HG03558 (cell line): ENCODE results near the gene SNTB2.

Experiments used
- ATAC-seq: cut with Tn5 transposase; IDR thresholded peaks from one replicate; pipeline ENCODE4 v1.9.1; 2021; ENCODE audit warnings: moderate number of reproducible peaks; ENCODE audit not compliant: unreplicated experiment; ENCODE audit errors: extremely low read depth

The SNTB2 gene

DNA sequence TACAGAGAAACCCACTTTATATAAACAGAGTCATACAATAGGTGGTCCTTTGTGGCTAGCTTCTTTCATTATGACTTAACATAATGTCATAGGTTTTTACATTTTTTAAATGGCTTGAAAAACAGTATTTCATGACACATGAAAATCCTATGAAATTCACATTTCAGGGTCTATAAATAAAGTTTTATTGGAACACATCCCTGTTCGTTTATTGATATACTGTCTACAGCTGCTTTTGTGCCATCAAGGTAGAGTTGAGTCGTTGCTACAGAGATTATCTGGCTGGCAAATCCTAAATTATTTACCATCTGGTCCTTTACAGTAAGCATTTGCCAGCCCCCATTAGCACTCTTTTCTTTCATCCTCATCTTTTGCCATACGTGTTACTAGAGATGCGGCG, 126.5 kb downstream of the SNTB2 start:
- no peak for ATAC-seq

DNA sequence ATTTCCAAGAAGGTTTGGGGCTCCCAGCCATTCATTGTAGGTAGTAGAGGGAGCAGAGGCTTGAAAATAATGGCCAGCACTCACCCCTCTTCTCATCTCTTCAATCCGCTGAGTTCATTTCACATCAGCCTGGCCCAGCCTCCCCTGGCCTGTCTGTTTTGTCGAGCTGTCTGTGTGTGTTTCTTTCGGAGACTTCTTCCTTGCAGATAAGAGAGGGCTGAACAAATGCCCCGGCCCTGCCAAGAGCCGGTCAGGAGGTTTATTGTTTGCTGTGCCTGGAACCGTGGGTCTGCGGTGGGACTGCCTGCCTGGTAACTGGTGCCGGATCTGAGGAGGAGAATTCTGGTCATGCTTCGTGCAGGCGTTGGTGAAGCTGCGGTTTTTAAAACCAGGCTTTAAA, 127.6 kb downstream of the SNTB2 start:
- ATAC-seq: no peak

DNA sequence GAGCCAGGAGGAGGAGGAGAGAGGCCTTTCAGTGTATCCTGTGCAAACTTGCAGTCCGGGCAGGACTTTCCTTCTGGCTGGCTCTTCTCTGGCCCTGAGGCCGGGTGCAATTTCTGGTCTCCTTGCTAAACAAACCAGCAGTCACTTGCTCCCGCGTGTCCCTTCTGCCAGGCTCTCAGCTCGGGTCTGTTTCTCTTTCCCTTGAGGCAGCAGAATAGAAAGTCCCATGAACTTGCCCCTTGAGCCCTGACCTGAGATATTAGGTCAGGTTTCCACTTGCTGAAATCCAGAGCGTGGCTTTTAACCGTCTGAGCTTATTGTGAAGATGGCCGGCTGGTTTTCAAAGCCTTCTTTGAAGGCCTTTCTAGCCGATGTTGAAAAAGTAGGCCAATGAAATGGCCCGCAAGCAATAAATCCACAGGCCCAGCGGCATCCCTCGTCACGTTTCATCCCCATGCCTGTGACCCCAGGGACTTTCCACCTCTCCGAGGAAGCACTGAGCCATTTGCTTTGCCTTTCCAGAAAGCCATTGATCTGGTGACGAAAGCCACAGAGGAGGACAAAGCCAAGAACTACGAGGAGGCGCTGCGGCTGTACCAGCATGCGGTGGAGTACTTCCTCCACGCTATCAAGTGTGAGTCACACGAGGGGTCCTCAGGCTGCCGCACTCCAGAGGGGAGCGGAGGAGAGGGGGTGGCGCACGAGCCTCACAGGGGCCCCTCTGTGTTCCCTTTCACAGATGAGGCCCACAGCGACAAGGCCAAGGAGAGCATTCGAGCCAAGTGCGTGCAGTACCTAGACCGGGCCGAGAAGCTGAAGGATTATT, 128.7 kb downstream of the SNTB2 start:
- ATAC-seq: no peak

DNA sequence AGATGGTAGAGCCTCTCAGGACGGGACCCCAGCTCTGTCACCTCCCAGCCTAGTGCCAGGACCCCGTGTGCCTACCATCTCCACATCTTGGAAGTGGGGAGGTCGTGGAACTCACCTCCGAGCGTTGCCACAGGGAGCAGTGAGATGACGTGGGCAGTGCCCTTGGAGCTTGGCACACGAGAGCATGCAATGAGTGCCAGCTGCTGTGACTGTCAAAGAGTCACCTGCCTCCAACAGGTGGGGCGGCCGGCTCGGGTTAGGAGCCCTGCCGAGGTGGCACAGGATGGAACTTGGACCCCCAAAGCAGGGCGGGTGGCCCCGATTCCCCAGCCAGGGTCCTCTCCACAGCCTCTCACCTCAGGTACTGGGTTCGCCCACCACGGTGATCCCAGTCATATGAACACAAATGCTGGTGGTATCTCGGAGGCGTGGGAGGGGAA, 129.7 kb downstream of the SNTB2 start:
- no peak for ATAC-seq

DNA sequence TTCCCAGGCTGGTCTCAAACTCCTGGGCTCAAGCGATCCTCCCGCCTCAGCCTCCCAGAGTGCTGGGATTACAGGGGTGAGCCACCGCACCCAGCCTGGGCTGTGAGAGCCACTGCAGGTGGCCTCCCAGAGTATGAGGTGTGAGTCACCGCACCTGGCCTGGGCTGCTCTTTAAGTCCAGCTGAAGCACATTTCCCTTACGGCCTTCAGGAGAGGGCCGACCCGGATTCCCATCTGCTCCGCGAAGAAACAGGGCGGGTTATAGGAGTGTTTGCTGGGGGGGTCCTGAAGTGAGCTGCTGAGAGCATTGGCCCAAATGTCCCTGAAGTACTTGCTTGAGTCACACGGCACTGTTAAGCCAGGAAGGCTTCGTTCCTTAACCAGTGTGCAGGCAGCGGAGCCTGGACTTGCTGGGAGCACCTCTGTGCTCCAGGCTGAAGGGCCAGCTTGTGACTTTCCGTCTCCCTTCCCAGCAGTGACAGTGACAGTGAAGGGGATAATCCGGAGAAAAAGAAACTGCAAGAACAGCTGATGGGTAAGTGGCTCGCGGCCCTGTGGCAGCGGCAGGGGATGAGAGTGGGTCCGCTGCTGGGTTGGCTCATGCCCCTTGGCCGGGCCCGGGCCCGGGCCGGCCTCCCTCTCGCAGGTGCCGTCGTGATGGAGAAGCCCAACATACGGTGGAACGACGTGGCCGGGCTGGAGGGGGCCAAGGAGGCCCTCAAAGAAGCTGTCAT, 131.4 kb downstream of the SNTB2 start:
- no peak for ATAC-seq

DNA sequence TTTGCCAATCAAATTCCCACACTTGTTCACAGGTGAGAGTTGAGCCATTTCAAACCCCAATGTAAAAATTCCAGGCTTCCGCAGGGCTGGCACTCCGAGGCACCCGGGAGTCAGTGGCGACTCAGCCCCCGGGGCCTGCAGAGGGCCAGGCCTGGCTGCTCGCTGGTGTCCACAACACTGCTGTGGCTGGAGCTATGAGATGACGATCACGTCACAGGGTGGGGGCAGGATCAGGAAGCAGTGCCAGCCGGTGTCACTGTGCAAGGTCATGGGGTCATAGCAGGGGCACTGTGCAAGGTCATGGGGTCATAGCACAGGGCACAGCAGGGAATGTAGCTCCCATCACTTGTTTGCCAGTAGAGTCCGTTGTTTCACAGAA, 131.9 kb downstream of the SNTB2 start:
- no peak for ATAC-seq

DNA sequence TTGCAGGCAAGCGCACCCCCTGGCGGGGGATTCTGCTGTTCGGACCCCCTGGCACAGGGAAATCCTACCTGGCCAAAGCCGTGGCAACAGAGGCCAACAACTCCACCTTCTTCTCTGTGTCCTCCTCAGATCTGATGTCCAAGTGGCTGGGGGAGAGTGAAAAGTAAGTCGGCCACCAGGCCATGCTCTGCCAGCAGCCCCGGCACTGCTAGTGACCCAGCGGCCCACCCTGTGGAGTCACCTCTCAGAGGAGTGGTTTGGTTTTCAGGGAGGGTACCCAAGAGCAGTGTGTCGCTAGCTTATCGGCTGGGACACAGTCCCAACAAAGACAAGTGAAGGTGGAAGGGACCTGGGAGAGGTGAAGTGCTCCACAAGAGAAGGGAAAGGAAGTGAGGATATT, 132.4 kb downstream of the SNTB2 start:
- ATAC-seq: no peak

DNA sequence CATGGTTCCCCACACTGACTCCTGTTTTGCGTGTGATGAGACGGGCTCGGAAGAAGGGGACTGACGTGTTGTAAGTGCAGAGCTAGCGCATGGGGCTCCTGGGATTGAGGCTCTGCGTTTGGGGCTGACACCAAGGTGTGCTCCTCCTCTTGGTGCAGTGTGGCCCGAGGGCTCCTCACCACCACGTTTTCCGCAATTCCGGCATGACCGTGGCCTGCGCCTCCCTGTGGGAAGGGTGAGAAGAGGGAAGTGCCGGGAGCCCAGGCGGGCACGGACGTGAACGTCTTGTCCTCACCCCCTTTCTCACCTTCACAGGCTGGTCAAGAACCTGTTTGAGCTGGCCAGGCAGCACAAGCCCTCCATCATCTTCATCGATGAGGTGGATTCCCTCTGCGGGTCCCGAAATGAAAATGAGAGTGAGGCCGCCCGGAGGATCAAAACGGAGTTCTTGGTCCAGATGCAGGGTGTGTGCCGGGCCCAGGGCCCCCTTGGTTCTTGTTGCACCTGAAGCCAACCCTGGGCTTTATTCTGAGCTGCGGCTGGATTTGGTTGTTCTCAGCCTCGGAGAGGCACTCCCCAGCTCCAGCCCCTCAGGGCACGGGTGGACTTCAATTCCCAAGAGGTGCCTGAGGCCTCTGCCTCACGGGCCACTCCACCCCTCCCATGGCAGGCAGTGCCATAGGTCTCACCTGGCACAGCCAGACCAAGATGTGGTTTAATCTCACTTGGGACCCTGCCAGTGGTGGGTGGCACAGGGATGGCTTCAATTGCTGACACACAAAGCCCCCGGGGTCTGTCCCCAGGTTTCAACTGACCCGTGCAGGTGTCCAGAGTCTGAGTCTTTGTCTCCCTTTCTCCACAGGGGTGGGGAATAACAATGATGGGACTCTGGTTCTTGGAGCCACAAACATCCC, 133.1 kb downstream of the SNTB2 start:
- ATAC-seq: no peak

DNA sequence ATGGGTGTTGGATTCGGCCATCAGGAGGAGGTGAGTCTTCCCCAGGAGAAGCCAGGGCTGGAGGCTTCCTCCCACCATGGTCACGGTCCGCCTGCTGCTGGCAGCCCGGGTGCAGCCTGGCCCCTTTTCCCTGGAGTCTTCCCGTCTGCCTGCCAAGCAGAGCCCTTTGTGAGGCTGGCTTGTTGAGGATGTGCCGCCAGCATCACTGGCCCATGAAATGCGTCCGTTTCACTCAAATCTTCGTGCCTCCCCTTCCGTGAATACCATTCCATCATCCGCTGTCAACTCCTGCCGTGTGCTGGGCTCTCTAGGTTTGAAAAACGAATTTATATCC, 133.7 kb downstream of the SNTB2 start:
- no peak for ATAC-seq

DNA sequence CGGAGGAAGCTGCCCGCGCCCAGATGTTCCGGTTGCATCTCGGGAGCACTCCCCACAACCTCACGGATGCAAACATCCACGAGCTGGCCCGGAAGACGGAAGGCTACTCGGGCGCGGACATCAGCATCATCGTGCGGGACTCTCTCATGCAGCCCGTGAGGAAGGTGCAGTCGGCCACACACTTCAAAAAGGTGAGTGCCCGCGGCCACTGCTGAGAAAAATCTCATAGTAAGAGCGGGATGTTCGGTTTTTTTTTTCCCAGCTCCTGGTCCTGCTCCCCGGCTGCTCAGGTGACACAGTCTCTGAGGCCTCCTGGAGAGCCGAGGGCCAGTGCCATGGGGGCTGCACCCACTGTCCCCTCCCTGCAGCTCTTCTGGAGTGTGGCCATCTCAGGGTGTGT, 134.1 kb downstream of the SNTB2 start:
- no peak for ATAC-seq

DNA sequence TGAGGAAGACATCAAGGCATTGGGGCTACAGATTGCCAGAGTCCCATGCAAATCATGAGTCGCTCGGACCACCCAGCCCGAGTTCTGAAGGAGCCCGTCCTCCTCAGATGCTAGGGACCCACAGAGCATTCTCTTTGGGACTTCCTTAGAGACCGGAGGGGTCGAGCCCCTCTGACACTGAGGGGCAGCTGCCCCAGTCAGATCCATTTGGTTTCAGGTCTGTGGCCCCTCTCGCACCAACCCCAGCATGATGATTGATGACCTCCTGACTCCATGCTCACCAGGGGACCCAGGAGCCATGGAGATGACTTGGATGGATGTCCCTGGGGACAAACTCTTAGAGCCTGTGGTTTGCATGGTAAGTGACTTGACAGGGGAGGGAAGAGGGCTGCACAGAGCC, 135.4 kb downstream of the SNTB2 start:
- no peak for ATAC-seq

DNA sequence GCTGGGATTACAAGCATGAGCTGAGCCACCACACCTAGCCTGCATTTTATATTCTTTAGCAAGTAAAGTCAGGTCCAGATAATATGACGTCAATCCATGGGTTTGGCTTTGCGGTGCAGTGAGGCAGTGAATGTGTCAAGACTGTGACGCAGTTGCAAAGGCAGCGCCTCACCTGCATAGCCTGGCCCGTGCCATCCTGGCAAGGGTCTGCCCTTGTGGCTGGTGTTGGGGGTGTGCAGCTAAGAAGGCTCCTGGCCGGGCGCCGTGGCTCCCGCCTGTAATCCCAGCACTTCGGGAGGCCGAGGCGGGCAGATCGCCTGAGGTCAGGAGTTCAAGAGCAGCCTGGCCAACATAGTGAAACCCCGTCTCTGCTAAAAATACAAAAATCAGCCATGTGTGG, 136.5 kb downstream of the SNTB2 start:
- no peak for ATAC-seq

DNA sequence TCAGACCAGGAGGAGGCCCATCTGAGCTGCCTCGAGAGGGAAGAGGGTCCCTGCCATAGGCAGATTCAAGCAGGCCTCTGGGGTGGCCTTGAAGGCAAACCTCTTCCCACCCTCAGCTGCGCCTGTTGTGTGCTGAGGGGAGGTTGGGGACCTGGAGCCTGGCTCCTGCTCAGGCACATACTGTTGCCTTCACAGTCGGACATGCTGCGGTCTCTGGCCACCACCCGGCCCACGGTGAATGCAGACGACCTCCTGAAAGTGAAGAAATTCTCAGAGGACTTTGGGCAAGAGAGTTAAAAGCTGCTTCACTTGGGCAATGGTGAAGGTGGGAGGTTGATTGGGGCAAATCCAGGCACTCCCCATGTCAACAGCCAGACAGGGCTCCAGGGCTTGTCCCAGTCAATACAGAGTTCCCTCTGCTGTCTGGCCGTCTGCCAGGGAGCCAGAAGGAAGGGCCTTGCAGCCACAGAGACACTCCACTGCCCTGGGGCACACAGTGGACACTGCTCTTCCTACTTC, 137.1 kb downstream of the SNTB2 start:
- no peak for ATAC-seq

DNA sequence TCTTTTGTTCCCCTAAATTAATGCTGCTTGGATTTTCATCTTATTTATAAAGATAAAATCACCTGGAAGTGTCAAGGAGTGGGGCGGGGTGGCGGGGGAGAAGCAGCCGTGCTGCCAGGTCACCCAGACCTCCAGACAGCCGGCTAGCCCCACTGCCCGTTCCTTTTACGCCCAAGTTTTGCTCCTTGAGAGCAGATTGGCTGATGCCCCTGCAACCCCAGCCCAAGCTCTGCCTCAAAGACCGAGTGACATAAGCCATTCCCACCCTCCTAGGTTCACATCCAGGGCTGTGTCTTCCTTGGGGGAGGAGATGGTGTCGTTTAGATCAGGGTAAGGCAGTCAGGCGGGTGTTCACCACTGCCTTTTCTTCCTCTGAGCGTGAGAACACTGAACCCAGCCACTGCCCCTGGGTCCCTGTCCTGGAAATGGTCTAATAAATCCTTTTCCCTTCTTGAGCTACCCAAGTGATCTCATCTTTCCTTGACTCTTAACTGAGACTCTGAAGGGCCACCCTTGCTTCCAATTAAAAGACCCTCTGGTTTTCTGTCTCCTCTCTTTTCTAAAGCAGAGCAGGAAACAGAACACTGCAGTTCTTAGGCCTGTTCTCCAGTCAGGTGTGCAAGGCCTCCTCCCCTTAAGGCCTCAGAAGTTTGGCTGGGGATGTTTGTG, 137.8 kb downstream of the SNTB2 start:
- no peak for ATAC-seq

DNA sequence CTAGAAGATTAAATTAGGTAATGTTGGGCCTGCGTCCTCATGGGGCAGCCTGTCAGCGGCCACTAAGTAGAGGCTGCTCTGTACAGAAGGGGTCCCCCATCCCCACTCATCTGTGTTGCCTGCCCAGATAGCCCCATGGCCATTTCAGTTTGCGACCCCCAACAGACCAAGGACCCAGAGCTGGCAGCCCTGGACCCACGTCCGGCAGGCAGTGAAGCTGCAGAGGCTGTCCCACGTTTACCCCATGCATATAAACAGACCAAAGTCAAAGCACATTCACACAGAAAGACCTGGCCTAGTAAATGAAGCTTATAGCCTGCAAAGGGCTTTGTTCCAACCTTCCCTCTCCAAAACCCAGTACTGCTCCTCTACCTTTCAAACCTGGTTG, 138.8 kb downstream of the SNTB2 start:
- no peak for ATAC-seq

DNA sequence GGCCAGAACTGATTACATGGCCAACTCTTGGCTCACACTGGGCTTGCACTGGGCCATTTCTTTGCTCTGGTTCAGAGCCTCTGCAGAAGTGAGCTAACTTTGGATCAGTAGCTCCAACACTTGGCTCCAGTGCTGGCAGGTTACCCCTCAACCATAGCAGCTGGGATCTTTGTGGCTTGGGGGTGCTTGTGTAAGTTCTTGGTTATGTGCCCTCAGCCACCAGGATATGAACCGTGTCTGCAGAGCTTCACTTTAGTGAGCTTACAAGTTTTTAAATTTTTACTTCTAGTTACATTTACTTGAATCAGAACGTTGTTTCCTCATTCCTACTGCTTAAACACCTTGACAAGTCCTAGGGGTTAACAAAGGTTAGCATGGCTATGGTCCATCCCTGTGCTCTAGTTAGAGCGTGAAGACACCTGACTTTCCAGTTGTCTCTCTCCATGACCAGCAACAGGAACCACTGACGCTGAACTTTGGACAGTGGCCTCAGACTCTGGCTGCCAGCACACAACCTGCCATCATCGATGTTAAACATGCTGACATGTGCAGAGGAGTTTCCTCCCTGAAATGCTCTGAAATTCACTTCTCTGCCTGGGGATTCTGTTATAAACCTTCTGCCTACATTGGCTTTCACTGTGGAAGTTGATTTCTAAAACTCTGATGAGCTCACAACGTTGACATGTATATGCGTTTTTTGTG, 139.4 kb downstream of the SNTB2 start:
- no peak for ATAC-seq

DNA sequence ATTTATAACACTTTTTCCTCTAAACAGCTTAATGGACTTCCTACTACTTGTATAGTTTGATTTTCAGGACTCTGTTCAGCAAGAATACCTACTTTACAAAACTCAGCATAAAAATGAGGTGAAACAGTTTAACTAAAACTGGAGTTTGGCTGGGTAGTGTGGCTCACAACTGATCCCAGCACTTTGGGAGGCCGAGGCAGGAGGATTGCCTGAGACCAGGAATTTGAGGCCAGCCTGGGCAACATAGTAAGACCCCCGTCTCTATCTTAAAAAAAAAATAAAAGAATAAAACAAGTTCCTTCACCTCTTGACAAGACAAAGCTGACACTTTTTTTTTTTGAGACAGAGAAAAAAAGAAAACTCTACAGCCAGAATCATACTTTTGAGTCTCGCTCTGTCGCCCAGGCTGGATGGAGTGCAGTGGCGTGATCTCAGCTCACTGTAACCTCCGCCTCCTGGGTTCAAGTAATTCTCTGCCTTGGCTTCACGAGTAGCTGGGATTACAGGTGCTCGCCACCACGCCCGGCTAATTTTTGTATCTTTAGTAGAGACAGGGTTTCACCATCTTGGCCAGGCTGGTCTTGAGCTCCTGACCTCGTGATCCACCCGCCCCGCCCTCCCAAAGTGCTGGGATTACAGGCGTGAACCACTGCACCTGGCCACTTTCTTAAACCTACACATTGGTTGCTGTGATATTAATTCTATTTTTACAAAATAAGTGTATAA, 140.8 kb downstream of the SNTB2 start:
- no peak for ATAC-seq

DNA sequence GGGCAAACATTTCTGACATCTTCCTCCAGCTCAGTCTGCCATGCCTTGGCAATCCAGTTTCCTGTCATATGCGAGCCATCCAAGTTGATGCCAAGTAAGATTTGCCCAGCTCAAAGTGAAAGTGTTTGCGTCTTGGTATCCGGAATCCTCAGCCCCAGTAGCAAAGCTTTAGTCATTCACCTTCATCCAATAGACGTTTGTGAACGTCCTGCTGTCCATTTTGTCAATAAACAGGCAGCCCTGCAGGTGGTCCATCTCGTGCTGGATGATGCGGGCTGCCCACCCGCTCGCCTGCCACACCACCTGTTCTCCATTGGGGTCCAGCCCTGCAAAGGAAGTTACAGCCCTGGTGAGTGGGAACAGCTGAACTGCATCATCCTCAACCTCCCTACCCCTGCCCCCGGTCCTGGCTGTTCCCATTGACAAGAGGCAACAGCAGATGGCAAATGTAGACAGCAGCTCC, 141.9 kb downstream of the SNTB2 start:
- no peak for ATAC-seq
